MCF 10A (cell line): ENCODE measurements around the gene ARL15. TPM values are rescaled to one million over a fixed set of nuclear protein-coding genes. Genes with fewer than 3 reads are reported as not detected.

Experiments
- BruUV-seq: library from RNA; stranded (reverse); fragments of 400-500 nt; replicated peaks from 2 replicates; lab custom pipeline; 2021; lab: Mats Ljungman, UMichigan
- CTCF ChIA-PET: fragments of 300-600 bp; sonication (Branson Sonifier 250); formaldehyde crosslinking; extraction: SDS; loops from one replicate; lab custom pipeline; 2021; ENCODE audit warnings: antibody characterized with exemption, inconsistent platforms; lab: Yijun Ruan, JAX
- POLR2A ChIA-PET: fragments of 300-600, 350-650 bp; sonication (Branson Sonifier 250); formaldehyde crosslinking; extraction: SDS; loops from one replicate; lab custom pipeline; 2020; ENCODE audit warnings: antibody characterized with exemption, inconsistent platforms; lab: Yijun Ruan, JAX
- DNase-seq: peaks from one replicate; pipeline ENCODE4 v3.0.0-alpha.2; 2018; ENCODE audit not compliant: unreplicated experiment
- H3K27ac Mint-ChIP-seq: one replicate; pipeline ENCODE4 v1.8.0; 2022; ENCODE audit warnings: mild to moderate bottlenecking, low read depth, mixed read lengths; ENCODE audit not compliant: unreplicated experiment
- H3K27me3 Mint-ChIP-seq: one replicate; pipeline ENCODE4 v1.8.0; 2022; ENCODE audit warnings: mixed read lengths; ENCODE audit not compliant: insufficient read depth, unreplicated experiment
- H3K36me3 Mint-ChIP-seq: one replicate; pipeline ENCODE4 v1.8.0; 2022; ENCODE audit warnings: mild to moderate bottlenecking, moderate library complexity, mixed read lengths; ENCODE audit not compliant: insufficient read depth, unreplicated experiment
- H3K4me1 Mint-ChIP-seq: one replicate; pipeline ENCODE4 v1.8.0; 2022; ENCODE audit warnings: mixed read lengths; ENCODE audit not compliant: insufficient read depth, unreplicated experiment
- H3K4me3 Mint-ChIP-seq: one replicate; pipeline ENCODE4 v1.8.0; 2022; ENCODE audit warnings: mild to moderate bottlenecking, moderate library complexity, mixed read lengths; ENCODE audit not compliant: unreplicated experiment
- H3K9me3 Mint-ChIP-seq: one replicate; pipeline ENCODE4 v1.8.0; 2022; ENCODE audit warnings: mixed read lengths; ENCODE audit not compliant: unreplicated experiment
- CTCF ChIP-seq: fragments of 200-600 bp; IDR thresholded peaks from one replicate; pipeline ENCODE4 v1.8.0; 2022; ENCODE audit warnings: antibody characterized with exemption, mild to moderate bottlenecking; ENCODE audit not compliant: unreplicated experiment
- intact Hi-C: fragments of 100-400 bp; cut with micrococcal nuclease; formaldehyde crosslinking; loops from 2 replicates; pipeline ENCODE4 v1.14.1; 2022
- total RNA-seq: library from RNA; stranded (reverse); gene quantifications from 2 replicates; pipeline ENCODE4 v1.2.3, GENCODE V29; 2022

Gene ARL15
- total RNA-seq, 1 experiment from 2014 or later: 11.3 TPM

- POLR2A ChIA-PET: interaction anchor here (1.2 kb wide), 1 partner anchor 120 kb away, joined by 4 read pairs; no protein-coding TSS in a partner anchor
Observed at GRCh38 chr5:54211912-54212311, 98.5 kb downstream of the ARL15 start.

DNA sequence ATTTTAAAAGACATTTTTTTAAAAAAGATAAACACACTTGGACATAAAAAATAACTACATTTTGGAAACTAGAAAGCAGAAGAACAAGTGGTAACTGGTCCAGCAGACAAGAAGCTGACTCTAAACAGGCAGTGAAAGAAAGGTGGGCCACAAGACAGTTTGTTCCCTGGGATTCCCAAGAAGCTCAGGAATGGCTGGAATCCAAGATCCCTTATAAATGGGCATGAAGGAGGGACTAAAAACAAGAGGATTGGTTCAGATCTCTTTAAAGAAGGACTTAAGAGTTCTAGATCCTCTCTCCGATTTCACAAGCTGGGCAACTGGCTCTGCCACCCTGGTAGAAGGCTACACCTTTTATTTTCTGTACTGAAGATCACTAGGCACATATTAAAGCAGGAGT, 102.8 kb downstream of the ARL15 start:
- POLR2A ChIA-PET: no interaction called here
- CTCF ChIA-PET: interaction anchor here (0.6 to 1.2 kb wide), 2 partner anchors 22 to 98 kb away, joined by 3 to 5 read pairs; no protein-coding TSS in a partner anchor
- DNase-seq: no peak
- Mint-ChIP-seq H3K4me1 (no peaks in the 10 kb centered on the region), H3K36me3 (no peaks in the 10 kb centered on the region), H3K9me3 (no peaks in the 10 kb centered on the region), H3K27me3 (no peaks in the 10 kb centered on the region), H3K27ac (no peak overlapping the region), H3K4me3 (no peak overlapping the region)
- intact Hi-C loops: no loop called here
- no TSS peak for BruUV-seq
- no peak for TF ChIP-seq CTCF

More at GRCh38 chr5:54211912-54212311, 98.5 kb downstream of the ARL15 start:
- H3K36me3 Mint-ChIP-seq: no peaks in the 10 kb centered on the region
- TF ChIP-seq CTCF: no peak
- no peak overlapping the region for H3K4me3 Mint-ChIP-seq
- no peak overlapping the region for H3K27ac Mint-ChIP-seq
- intact Hi-C loops: loop anchor here (10.0 kb wide), 1 partner anchor 117 kb away; no protein-coding TSS in a partner anchor
- no peak for DNase-seq
- H3K4me1 Mint-ChIP-seq: no peaks in the 10 kb centered on the region
- CTCF ChIA-PET: interaction anchor here (0.5 to 1.4 kb wide), 4 partner anchors 10 to 1115 kb away, joined by 3 to 5 read pairs (median 4); no protein-coding TSS in a partner anchor
- no peaks in the 10 kb centered on the region for H3K9me3 Mint-ChIP-seq
- BruUV-seq: no TSS peak
- H3K27me3 Mint-ChIP-seq: no peaks in the 10 kb centered on the region

- Mint-ChIP-seq H3K9me3 (peaks cover 1% of the 10 kb centered on the region), H3K36me3 (no peaks in the 10 kb centered on the region), H3K27ac (no peak overlapping the region), H3K27me3 (no peaks in the 10 kb centered on the region), H3K4me1 (no peaks in the 10 kb centered on the region), H3K4me3 (no peak overlapping the region)
- intact Hi-C loops: no loop called here
- no peak for TF ChIP-seq CTCF
- DNase-seq: no peak
- ChIA-PET CTCF (no interaction called here), POLR2A (no interaction called here)
- no TSS peak for BruUV-seq
Observed at GRCh38 chr5:54206580-54207229, 103.7 kb downstream of the ARL15 start.

DNA sequence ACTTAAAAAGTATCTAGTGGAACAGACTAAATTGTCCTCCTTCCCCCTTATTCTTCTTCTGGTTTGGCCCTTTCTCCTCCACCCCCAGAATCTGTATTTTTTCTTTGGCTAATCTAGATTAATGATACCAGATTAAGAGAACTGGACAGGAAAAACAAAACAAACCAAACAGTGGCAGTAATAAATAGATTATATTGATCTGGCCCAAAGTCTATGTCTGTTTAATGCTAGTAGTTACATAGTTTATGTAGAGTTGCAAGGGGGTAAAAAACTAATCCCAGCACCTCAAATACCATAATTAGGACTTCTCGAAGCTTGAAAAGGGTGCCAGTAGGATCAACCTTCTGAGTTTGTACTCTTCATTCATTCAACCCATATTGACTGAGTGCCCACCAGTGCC, 104.5 kb downstream of the ARL15 start:
- no peaks in the 10 kb centered on the region for H3K36me3 Mint-ChIP-seq
- no peaks in the 10 kb centered on the region for H3K27me3 Mint-ChIP-seq
- H3K9me3 Mint-ChIP-seq: peaks cover 9% of the 10 kb centered on the region
- H3K4me3 Mint-ChIP-seq: no peak overlapping the region
- H3K27ac Mint-ChIP-seq: no peak overlapping the region
- CTCF ChIA-PET: no interaction called here
- TF ChIP-seq CTCF: no peak
- DNase-seq: no peak
- H3K4me1 Mint-ChIP-seq: no peaks in the 10 kb centered on the region
- BruUV-seq: no TSS peak
- POLR2A ChIA-PET: no interaction called here
- intact Hi-C loops: no loop called here
